ENCODE results near the gene LFNG.

LFNG gene

DNA sequence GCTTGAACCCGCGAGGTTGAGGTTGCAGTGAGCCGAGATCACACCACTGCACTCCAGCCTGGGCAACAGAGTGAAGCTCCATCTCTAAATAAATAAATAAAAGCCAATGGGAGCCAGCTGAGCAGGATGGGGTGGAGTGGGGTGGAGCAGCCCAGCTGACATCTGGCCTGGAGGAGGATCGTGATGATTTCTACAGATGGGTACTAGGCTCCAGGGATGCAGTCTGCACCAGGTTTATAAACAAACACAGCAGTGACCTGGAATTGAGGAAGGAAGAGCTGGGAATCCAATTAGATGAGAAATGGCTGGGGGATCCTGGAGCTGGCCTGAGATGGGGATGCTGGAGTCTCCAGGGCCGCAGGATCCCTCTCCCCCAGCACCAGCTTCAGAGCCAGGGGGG lies 36.1 kb upstream of the LFNG start:
- in situ Hi-C loops (cut with MboI; ENCODE audit: low sequenced_read_pairs), result no loop called here

DNA sequence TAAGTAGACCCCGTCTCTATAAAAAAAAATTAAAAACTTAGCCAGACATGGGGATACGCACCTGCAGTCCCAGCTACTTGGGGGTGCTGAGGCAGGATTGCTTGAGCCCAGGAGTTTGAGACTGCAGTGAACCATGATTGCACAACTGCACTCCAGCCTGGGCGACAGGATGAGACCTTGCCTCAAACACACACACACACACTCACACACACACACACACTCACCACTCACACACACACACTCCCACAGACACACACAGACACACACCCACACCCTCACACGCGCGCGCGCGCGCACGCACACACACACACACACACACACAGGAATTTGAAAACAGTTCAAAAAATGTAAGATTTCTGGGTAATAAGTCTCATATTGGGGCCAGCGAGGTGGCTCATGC lies 34.7 kb upstream of the LFNG start:
- in situ Hi-C loops (cut with MboI; ENCODE audit: low sequenced_read_pairs), result no loop called here

DNA sequence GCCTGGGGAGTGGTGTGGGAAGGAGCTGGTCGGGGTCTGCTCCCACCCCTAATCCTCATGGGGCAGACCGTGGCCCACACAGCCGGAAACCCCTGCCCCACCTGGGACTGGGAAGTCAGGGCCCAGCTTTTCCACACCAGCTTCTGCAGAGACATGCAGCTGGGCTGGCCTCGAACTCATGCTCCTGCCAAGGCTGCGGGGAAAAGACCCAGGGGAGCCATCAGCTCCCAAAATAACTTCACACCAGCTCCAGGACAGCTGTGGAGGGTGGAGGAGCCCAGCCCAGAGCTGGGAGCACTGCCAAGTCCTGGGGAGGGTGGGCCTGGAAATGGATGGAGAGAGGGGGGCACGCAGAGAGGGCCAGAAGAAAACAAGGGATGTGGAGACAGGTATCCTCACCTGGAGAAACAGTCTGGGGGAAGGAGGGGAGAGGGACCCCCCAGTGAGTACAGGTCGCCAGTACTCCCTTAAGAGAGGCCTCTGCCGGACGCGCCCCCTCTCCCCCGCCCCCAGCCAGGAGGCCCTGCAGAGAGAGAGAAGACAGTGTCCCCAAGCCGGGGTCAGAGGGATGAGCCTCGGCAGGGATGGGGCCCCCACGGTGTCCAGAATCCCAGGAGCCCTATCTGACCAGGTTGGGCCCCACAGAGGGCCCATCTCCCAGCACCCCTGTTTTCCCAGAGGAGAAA lies 31.8 kb upstream of the LFNG start:
- in situ Hi-C loops (cut with MboI; ENCODE audit: low sequenced_read_pairs), result no loop called here

DNA sequence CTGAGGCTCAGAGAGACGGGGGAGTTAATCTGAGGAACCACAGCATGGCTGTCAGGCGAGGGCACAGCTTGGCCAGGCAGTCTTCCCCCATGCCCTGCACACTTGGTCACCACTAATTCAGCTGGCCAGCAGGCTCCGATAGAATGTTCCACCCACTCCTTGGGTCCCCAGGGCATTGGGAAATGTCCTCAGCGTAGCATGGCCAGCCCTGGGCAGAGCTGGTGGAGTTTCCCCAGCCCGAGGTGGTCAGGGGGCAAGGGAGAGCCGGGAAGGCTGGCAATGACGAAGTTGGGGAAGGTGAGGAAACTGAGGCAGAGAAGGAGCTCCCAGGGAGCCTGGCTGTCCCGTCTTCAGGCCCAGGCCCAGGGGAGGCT lies 31.3 kb upstream of the LFNG start:
- in situ Hi-C loops (cut with MboI; ENCODE audit: low sequenced_read_pairs), result no loop called here

DNA sequence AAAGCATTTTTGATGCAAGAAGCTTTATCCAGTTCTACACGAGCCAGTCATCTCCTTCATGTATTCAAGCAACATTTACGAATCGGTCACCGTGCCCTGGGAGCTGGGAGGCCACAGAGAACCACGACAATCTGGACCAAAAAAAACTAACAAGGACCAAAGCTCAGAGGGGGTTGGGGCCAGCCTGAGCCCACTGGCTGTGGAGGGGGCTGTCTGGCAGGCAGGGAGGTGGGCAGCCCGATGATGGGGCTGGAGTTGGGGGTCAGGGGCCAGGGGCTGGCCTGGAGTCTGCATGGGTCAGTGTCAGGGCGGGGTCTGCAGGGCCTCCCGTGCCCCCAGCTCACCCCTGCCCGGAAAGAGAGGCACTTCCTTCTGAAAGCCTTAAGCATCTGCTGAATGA lies 30.9 kb upstream of the LFNG start:
- in situ Hi-C loops (cut with MboI; ENCODE audit: low sequenced_read_pairs), result no loop called here

DNA sequence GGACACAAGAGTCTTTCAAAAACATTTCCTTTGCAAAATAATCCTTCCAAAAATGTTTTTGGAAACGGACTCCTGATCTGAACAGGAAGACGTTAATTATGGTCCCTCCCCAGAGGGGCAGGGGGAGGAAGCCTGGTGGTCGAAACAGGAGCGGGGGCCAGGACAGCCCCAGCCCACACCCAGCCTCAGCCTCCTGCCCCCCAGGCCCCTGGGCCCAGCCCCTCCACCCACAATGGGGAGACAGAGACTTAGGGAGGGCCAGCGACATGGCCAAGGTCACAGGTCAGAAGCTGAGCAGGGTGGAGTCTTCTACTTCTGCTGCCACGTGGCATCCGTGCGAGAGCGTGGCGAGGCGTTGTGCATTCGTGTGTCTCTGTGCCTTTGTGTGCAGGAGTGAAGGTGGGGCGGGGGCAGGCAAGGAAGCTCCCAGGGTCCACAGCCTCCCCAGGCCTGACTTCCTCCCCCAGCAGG lies 29.4 kb upstream of the LFNG start:
- in situ Hi-C loops (cut with MboI; ENCODE audit: low sequenced_read_pairs), result no loop called here

DNA sequence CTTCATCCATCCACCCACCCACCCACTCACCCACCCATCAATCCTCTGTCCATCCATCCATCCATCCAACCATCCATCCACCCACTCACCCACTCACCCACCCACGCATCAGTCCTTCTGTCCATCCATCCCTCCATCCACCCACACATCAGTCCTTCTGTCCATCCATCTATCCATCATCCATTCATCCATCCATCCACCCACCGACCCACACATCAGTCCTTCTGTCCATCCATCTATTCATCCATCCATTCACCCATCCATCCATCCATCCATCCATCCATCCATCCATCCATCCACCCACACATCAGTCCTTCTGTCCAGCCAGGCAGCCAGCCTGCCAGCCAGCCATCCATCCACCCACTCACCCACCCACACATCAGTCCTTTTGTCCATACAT lies 27.5 kb upstream of the LFNG start:
- in situ Hi-C loops (cut with MboI; ENCODE audit: low sequenced_read_pairs), result no loop called here

DNA sequence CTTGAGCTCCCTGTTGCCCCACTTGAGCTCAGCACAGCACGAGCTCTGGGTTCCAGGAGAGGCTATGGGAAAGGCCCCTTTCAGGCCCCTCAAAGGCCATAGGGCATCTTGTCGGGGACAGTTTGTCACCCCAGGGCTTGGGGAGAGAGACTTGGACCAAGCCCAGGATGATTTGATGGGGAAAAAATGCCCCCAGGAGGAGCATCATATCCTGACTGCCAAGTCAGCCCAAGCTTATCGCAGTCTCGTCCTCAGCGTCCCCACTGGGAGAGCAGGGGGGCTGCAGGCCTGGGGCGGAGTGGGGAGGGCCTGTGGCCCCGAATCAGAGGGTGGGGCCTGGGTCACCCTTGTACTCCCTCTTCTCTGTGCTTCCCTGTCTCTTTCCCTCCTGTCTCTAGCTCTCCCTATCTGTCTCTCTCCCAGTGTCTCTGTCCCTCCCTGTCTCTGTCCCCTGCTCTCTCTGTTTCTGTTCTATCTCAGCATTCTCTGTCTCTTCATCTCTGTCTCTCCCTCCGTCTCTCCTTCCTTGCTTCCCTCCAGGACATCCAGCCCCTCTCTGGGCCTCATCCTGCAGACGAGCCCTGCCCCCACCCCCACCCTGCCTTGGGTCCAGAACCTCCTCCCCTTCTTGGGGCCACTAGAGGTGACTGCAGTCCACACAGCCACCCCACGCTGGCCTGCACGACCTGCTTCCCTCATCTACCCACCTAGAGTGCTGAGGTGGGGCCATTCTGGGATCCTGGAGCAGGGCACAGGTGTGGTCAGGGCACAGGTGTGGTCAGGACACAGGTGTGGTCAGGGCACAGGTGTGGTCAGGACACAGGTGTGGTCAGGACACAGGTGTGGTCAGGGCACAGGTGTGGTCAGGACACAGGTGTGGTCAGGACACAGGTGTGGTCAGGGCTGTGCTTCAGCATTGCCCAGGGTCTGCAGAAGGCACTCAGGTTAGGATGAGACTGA lies 26.1 kb upstream of the LFNG start:
- in situ Hi-C loops (cut with MboI; ENCODE audit: low sequenced_read_pairs), result no loop called here

DNA sequence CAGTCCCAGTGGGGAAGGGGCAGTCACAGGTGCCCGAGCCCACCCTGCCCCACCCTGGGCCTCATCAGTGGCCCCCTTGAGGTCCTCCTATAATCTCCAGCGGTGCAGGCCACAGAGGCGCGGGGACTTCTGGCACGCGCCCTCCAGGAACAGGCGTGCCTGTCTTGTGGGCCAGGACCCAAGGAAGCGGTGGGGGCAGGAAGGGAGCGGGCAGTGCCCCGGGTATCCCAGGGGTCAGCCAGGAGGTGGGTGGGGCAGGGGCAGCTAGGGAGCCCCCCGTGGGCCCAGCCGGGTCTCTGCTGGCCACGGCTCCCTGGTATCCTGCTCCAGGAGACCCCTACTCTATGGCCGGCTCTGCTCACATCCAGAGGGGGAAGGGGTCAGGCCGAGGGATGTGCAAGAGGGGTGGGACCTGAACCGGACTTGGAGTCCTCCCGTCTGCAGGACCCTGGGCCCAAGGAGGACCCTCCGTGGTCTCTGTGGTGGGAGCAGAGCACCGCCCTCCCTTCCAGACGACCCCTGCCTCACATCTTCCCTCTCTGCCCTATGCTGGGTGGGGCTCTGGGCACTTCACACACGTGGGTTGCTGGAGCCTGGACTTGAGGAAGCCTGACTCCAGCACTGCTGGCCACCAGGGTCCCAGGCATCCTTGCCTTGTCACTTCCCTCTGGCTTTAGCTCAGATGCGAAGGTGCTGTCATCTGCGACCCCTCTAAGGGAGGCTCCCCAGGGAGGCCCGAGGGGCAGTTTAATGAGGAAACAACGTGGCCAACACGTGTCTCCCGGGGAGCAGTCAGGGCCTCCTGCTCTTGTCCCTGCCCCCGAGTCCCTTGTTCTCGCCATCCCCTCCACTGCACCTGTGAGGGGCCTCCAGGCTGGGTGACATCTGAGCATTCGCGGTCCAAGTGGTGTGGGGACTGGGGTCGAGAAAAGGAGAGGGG lies 25.1 kb upstream of the LFNG start:
- in situ Hi-C loops (cut with MboI; ENCODE audit: low sequenced_read_pairs), result no loop called here

DNA sequence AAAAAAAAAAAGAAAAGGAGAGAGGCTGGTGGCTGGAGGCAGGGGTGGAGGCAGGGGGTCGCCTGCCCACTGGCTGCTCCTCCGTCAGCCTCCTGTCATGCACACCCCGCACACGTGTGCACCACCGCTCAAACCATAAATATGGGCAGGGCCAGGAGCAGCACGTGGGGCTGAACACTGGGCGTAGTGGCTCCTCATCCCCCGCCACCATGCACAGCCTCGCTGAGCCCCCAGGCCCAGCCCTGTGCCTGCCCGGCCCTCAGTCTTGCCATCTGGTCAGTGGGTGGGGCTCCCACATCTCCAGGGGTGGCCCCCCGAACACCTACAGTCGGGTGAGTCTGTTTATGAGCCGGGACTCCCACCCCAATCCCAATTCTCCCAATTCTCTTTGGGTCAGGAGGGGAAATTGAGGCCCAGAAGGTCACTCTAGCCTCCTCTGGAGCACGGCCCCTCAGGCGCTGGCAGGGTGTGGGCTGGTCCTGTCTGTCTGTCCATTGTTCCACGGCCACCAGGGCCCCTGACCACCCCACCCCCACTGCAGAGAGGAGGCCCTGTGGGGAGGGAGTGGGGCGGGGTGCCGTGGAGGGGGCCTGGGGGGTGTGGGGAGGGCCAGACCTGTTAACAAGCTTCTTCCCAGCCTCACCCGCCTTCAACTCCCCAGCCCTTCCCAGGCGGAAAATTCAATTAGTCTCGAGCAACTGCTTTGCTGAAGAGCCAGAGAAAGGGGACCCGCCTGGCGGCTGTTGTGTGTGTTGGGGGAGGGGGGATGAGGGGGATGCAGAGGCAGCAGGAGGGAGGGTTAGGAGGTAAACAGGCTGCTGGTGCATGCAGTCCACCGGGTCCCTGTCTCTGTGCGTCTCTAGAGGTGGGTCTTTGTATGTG lies 23.9 kb upstream of the LFNG start:
- in situ Hi-C loops (cut with MboI; ENCODE audit: low sequenced_read_pairs), result no loop called here

DNA sequence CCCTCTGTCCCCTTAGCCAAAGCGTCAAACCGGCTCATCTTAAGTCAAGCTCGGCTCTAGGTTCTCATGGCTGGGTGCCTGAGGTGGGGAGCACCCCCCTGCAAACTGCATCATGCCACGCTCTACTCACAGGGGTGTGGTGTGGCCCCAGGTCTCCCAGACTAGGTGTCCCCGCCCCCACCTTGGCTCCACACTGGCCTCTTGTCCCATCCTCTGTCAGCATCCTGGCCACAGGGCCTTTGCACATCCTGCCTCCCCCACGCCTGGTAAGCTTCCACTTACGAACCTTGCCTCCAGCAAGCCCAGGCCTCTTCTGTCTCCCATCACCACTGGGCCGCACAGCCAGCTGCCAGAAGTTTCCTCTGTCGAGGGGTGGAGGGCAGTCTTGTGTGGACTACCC lies 23.2 kb upstream of the LFNG start:
- in situ Hi-C loops (cut with MboI; ENCODE audit: low sequenced_read_pairs), result no loop called here

DNA sequence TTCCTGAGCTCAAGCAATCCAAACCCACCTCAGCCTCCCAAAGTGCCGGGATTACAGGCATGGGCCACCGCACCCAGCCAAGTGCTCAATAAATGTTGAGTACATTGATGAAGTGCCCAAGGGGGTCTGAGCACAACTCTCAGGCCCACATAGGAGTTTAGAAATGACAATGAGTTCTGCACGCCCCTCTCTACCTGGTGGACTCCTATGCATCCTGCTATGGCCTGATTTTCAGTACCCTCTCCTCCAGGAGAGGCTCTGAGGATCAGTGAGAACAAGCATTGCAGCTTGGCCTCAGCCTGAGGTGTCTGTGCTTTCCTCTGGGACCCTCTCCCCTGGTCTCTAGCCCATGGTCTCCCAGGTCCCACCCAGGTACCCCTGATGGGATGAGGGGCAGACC lies 22.5 kb upstream of the LFNG start:
- in situ Hi-C loops (cut with MboI; ENCODE audit: low sequenced_read_pairs), result no loop called here

DNA sequence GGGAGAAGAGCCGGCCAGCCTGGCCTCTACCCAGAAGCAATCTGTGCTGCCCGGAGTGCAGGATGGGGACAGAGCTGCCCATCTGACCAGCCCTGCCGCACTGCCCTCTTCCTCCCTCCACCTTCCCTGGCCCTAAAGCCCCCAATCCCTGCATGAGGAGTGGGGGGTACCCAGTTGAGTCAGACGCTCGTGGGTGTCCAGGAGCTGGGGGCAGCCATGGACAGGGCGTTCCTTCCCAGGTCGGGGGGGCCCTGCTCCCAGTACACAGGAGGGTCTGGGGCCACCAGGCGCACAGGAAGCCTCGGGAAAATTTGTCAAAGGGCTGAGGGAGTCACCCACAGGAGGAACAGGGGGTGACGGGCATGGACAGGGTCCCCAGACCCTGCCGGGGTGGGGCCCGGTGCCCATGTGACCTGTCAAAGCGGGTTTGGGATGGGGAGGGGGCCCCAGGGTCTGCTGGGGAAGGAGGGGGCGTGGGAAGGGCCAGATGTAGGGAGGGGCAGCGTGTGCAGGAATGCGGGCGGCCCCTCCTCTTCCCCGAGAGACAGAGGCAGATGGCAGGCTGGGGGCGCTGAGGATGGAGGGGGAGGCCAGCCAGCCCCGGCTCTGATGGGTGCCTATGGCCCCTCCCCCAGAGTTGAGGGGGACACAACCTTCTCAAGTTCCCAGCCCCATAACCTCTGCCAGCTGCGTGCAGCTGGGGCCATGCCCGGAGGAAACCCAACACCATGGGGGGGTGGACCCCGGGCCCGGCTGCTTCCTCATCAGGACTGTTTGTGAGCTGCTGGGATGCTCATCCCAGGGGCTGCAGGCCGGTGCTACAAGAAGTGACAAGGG lies 21.9 kb upstream of the LFNG start:
- in situ Hi-C loops (cut with MboI; ENCODE audit: low sequenced_read_pairs), result no loop called here

DNA sequence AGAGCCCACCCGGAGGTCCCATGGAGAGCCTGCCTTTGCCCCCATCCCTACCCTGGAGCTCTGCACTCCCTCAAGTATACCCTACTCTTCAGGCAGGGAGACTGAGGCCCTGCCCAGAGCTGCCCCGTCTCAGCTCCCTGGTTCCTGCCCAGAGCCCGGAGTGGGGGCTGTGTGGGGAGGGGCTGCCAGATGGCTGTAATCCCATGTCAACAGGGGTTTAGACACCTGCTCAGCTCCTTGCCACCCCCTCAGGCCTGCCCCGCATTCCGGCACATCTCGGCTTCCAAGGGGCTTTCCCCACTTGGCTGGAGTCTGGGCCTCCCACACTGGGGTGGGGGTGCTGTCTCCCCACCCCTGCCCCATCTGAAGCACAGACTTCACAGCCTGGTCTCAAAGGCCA lies 20.9 kb upstream of the LFNG start:
- in situ Hi-C loops (cut with MboI; ENCODE audit: low sequenced_read_pairs), result no loop called here

DNA sequence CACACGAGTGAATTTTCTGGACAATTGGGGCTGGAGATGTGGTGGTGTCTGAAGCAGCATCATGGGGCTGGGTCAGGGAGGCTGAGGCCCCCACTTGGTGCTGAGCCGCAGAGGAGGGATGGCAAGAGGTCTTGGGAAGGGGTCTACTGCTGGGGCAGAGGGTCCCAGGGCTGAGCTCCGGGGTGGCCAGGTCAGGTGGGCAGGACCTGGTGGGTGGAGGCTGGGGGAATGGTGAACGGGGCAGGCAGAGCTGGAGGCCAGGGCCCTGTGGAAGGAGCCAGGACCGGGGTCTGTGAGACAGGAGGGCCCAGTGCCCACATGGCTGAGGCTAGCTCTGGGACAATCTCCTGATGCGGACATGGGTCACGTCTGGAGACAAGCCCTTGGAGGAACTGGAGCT lies 20.4 kb upstream of the LFNG start:
- in situ Hi-C loops (cut with MboI; ENCODE audit: low sequenced_read_pairs), result no loop called here

DNA sequence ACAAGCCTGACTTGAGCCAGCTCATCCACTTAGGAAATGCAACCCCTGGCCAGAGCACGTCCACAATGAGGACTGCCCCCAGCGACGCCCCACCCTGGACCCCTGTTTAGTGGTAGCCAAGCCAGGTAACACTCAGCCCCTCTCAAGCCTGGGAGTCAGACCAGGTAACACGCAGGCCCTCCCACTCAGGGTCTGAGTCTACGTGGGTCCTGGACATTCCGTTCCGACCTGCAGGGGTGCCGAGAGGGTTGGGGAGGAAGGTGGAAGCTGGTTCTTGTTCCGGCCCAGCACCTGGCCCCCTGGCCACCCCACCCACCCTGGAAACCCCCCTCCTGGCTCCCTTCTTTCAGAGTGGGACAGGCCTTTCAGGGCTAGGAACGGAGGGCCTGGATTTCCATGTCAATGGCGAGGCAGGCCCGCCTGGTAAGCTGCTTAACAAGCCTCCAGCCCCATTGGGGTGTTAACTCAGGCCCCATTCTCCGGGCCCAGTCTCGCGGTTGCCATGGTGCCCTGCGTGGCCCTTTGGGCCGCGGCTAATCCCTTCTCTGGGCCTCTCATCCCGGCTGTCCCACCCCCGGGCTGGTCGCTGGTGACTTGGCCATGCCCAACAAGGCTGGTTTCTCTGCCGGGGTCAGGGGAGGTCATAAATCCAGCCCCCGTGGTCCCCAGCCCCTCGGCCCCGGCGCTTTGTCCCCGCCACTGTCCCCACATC lies 19.7 kb upstream of the LFNG start:
- in situ Hi-C loops (cut with MboI; ENCODE audit: low sequenced_read_pairs), result no loop called here

DNA sequence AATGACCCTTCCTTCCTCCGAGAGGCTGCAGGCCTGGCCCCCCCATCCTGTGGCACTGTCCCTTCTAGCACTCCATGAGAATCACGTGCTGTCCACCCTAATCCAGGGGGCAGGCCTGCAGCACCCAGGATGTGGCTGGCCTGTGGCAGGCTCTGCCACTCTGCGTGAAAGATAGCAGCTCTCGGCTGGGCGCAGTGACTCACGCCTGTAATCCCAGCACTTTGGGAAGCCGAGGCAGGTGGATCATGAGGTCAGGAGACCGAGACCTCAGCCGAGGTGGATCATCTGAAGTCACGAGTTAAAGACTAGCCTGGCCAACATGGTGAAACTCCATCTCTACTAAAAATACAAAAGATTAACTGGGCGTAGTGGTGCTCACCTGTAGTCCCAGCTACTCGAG lies 18.9 kb upstream of the LFNG start:
- in situ Hi-C loops (cut with MboI; ENCODE audit: low sequenced_read_pairs), result no loop called here

DNA sequence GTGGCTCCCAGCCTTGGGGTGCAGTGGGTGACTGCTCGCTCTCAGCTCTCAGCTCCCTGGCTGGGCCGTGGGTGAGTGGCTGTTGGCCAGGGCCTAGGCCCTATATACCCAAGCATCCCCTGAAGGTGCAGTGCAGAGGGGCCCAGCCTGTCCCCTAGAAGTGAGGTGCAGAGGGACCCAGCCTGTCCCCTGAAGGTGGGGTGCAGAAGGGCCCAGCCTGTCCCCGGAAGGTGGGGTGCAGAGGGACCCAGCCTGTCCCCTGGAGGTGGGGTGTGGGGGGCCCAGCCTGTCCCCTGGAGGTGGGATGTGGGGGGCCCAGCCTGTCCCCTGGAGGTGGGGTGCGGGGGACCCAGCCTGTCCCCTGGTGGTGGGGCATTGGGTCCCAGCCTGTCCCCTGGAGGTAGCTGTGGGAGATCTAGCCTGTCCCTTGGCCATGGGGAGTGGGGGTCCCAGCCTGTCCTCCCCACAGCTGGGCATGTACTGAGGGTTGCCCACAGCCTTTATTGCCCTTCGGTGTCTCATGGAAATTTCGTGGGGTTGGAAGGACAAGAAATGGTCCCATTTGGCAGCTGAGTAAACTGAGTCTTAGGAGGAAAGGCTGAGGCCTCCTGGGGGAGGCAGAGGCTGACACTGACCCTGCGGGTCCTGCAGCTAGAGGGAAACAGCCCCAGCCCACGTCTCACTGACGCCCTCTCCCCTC lies 17.5 kb upstream of the LFNG start:
- in situ Hi-C loops (cut with MboI; ENCODE audit: low sequenced_read_pairs), result no loop called here
